Measurements from ENCODE around the gene COL6A5.

DNA sequence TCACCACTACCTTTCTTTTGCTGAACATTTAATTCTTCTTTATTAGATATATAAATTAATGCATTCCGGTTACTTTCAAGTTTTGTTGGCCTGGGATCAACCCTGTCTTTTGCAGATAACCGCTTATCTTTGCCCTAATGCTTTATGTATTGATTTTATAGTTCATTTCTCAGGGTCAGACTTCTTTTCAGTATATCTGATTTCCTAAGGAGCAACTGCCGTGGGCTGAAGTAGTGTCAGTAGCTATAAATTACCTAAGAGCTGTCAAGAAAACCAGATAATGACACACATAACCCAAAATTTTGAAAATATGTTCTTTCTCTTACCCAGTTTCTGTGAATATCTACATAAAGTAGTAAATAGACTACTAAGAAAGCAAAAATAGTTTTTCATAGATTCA is 38.0 kb downstream of the COL6A5 start:
- TF ChIP-seq CTCF (IDR thresholded peaks at IDR 0.05) (no peak), POLR2A (IDR thresholded peaks at IDR 0.05) (no peak)
